Erythroblast (primary cell): ENCODE data around the gene GALR1.

Source experiments
- GATA1 ChIP-seq: IDR thresholded peaks from 2 replicates; pipeline ENCODE4 v1.6.1; 2011; ENCODE audit warnings: low read depth, mild to moderate bottlenecking, control low read depth, low read length, moderate library complexity
- POLR2A ChIP-seq: IDR thresholded peaks from 2 replicates; pipeline ENCODE4 v1.6.1; 2011; ENCODE audit warnings: mild to moderate bottlenecking, low read length

DNA sequence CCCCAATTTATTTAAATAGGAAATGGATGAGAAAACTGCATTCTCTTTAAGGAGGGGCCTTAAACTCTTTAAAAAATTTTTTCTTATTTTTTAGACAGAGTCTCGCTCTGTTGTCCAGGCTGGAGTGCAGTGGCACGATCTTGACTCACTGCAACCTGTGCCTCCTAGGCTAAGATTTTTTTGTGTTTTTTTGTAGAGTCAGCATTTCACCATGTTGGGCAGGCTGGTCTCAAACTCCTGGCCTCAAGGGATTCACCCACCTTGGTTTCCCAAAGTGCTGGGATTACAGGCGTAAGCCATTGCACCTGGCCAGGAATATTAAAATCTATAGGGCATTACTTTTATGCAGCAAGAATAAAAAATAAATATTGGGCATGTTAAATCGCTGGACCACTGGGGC is 56.0 kb downstream of the GALR1 start:
- no peak for TF ChIP-seq POLR2A
- TF ChIP-seq GATA1 = no peak
